NAMALWA (cell line): ENCODE data around the gene RAPGEF4.

Experiments used
- DNase-seq: peaks from one replicate; pipeline ENCODE4 v3.0.0-alpha.2; 2015; ENCODE audit warnings: low spot score

RAPGEF4 gene

GRCh38 chr2:172823261-172823850 is 87.7 kb downstream of the RAPGEF4 start:
- DNase-seq = no peak

- DNase-seq = no peak
Observed at GRCh38 chr2:172826522-172826921, 90.9 kb downstream of the RAPGEF4 start.

GRCh38 chr2:172829229-172829628 is 93.6 kb downstream of the RAPGEF4 start:
- no peak for DNase-seq

- DNase-seq = no peak
Observed at GRCh38 chr2:172830482-172830881, 94.8 kb downstream of the RAPGEF4 start.

GRCh38 chr2:172833898-172834297 is 98.3 kb downstream of the RAPGEF4 start:
- DNase-seq = no peak

GRCh38 chr2:172834881-172835280 is 99.2 kb downstream of the RAPGEF4 start:
- no peak for DNase-seq

GRCh38 chr2:172836347-172836821 is 100.7 kb downstream of the RAPGEF4 start:
- no peak for DNase-seq

GRCh38 chr2:172836827-172837226 is 101.2 kb downstream of the RAPGEF4 start:
- DNase-seq = no peak

- no peak for DNase-seq
Observed at GRCh38 chr2:172839446-172839845, 103.8 kb downstream of the RAPGEF4 start.

- DNase-seq = no peak
Observed at GRCh38 chr2:172842511-172843265, 107.0 kb downstream of the RAPGEF4 start.

- no peak for DNase-seq
Observed at GRCh38 chr2:172843266-172843582, 107.6 kb downstream of the RAPGEF4 start.

GRCh38 chr2:172843902-172844715 is 108.5 kb downstream of the RAPGEF4 start:
- DNase-seq = no peak

- DNase-seq = no peak
Observed at GRCh38 chr2:172845028-172845630, 109.5 kb downstream of the RAPGEF4 start.

- DNase-seq = no peak
Observed at GRCh38 chr2:172846551-172846950, 110.9 kb downstream of the RAPGEF4 start.

- no peak for DNase-seq
Observed at GRCh38 chr2:172847188-172847587, 111.5 kb downstream of the RAPGEF4 start.

GRCh38 chr2:172848519-172848918 is 112.9 kb downstream of the RAPGEF4 start:
- DNase-seq = no peak

- DNase-seq = no peak
Observed at GRCh38 chr2:172849519-172850217, 114.0 kb downstream of the RAPGEF4 start.

GRCh38 chr2:172855588-172855987 is 119.9 kb downstream of the RAPGEF4 start:
- DNase-seq = no peak

- DNase-seq = no peak
Observed at GRCh38 chr2:172856606-172857005, 121.0 kb downstream of the RAPGEF4 start.

- no peak for DNase-seq
Observed at GRCh38 chr2:172858473-172858745, 122.8 kb downstream of the RAPGEF4 start.

GRCh38 chr2:172859581-172860335 is 124.1 kb downstream of the RAPGEF4 start:
- no peak for DNase-seq

- no peak for DNase-seq
Observed at GRCh38 chr2:172860336-172860707, 124.7 kb downstream of the RAPGEF4 start.
